HG02610 (cell line): ENCODE results near the gene FANCB.

Source experiments
- ATAC-seq: cut with Tn5 transposase; IDR thresholded peaks from one replicate; pipeline ENCODE4 v1.9.1; 2021; ENCODE audit warnings: mild to moderate bottlenecking, moderate library complexity; ENCODE audit not compliant: unreplicated experiment

FANCB gene

DNA sequence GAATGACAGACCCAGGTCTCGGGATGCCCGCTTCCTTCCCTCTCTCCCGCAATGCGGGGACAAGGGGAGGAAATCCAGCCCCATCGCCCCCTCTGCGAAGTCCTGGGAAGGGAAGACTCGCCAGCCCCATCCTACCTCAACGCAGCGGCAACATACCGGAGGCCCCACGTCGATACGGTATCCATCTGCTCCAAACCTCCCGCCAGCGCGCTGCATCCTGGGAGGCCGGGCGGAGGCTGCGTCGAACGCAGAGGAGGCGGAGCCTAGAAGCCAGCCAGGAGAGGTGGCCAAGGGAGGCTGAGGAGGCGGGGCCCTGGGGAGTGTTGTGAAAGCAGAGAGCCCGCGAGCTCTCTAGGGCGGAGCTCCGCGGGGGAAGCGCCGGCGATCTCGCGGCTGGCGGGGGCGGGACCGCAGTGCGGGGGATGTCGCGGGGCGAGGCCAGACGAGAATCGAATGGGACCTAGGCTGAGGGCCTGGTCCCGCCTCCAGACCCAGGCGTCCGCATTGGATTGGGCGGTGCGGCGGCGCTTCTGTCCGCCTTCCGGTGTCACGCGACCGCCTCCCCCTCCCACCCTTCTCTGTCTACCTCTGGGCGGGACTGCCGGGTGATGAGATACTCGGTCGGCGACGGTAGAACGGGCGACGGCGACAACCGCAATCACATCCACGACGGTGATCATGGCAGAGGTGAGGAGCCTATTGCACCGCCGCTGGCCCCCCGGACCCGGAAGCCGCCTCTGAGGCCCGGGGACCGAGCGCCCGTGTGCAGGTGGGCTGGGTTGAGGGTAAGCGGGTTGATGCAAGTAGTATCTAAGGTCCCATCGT is at the start of gene FANCB, which contains the start of gene MOSPD2:
FANCB (minus strand) TSS at position 219 of the 825 bp plus-strand sequence. CDS start 7,559 bp downstream, outside the sequence.
MOSPD2 (plus strand) TSS at position 571 of the 825 bp plus-strand sequence; CDS start at position 679, 108 bp downstream.
- ATAC-seq = peak; percentile 97

DNA sequence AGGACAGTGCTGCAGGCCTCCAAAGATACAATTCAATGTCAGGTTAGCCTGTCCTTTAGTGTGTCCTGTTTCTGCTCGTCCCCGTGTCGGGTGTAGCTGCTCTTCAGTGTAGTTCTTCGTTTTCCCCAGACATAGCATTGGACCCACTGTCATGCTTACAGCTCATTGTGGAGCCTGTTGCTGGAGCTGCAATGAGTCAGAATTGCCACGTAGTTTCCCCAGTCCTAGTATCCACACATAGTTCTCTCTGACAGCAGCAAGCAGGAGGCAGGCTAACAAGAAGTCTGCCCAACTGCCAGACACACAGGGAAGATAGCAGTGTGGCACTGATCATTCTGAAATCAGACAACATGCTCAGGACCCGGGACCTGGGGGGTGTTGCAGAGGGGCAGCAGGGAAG is 49.6 kb upstream of the FANCB start:
- ATAC-seq = no peak

DNA sequence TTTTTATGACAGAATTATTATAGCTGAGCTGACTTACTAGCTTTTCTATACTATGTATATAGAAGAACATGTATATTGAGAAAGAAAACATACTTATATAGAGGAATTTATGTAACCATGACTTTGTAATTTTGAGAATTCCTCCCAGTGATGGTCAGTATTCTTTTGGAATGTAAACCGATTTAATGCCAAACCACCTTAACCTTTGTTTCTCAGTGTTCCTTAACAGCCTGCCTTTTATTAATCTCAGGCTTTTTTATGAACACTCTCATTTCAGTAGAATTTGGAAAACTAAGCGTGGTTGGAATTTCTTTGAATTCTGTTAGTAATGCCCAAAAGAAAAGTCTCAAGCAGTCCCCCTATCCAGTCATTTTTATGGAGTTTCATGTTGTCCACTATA is 47.3 kb upstream of the FANCB start:
- no peak for ATAC-seq

DNA sequence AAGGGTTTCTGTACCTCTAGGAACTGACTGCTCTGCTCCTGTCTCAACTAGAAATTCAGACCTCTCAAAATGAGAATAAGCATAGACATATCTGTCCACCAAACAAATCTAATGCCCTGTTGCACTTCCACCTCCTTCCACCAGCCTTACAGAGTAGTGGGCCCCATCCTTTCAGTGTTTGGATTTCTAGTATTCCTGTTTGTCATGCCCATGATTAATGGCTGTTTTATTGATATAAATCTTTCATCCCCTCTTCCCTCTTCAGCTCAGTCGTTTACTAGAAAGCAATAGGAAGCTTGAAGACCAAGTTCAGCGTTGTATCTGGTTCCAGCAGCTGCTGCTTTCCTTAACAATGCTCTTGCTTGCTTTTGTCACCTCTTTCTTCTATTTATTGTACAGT is 46.5 kb upstream of the FANCB start:
- no peak for ATAC-seq

DNA sequence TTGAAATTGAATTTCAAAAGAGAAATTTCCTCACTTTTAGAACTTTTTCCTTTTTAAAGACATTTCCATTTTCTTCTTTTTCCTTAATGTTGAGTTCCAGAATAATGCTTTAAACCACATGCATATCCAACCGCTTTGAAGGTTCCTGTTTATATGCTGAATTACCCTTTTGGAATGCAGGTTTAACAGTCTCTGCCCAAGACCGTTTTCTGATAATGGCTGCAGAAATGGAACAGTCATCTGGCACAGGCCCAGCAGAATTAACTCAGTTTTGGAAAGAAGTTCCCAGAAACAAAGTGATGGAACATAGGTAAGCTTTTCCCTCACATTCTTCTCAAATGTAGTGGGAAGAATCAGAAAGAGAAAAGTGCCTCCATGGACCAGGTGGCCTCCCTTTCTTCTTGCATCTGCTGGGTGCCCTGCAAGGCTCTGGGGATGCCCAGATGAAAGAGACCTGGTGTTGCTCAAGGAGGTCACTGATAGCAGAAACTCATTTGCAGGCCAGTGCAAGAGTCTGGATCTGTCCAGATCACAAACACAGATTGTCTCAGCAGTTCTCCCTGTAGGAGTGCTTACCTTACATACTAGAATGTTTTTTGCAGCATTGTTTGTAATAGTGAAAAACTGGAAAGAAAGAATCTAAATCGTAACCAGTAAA is 43.3 kb upstream of the FANCB start:
- ATAC-seq = no peak

DNA sequence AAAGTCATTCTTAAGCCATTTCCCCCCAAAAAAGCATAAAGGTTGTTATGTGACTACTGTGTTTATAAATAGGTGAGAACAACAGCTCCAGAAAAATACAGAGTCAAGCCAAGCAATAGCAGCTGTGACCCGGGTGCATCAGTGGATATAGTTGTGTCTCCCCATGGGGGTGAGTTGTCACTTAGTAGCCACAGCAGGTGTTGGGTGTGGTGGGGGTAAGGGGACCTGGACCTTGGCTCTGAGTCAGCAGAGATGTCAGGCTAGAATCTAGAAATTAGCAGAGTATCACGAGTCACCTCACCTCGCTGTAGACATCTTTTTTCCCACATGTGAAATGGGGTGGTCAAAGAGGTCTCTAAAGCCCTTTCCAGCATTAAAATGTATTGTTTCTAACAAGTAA is 42.7 kb upstream of the FANCB start:
- ATAC-seq = no peak

DNA sequence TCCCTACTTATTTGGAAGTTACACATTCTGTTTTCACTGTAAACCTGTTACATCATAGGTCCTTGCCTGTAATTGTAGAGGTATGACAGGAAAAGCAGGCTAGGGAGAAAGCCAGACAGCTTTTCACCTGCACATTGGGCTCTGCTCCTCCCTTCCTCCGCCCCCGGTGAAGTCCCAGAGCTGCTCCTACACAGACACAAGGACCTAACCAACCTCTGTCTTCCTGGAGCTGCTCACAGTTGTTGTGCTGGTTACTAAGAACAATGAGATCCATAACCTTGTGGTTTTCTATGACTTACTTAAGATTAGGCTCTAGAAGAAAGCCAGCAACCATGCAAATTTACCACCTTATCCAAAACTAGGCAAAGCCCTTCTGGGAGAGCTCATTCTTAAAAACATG is 40.4 kb upstream of the FANCB start:
- ATAC-seq = no peak

DNA sequence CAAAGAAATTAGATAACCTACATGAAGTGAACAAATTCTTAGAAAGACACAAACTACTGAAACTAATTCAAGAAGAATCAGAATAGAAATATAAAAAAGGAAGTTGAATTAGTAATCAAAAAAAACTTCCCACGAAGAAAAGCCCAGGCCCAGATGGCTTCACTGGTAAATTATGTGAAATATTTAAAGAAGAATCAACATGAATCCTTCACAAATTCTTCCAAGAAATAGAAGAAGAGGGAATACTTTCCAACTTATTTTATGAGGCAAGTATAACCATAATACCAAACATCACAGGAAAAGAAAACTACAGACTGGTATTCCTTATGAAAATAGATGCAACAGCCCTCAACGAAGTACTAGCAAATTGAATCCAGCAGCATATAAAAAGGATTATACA is 31.0 kb upstream of the FANCB start:
- no peak for ATAC-seq

DNA sequence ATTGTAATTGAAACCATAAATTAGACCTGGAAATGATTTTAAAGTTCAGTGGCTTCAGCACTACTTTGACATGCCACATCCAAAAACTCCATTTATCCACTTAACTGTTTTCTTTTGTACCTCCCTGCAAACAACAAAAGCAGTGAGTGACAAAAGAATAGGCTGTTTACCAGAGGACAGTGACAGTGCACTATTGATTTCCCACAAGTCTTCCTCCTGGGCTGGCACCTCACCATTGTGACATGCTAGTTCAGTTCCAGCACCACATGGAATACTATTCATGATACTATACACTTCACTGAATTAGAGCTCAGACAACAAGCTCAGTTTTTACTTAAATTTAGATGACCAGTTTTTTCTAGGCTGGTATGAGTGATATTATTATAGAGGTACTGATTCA is 29.7 kb upstream of the FANCB start:
- no peak for ATAC-seq

DNA sequence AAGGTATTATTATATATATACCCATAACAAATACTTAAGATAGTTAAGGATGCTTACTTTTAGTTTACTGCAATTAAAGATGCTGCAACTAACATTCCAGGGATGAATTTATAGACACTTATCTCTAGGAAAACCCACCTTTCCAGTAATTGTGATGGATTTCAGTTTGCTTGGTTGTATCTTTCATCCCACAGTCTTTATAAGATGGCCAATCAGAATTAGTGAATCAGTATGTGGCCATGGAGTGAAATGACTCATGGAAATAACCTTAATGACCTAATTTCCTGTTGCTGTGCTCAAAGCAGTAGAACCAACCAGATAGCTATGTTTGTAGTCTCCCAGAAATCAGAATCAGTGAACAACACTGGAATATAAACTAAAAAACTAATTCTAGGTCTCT is 26.7 kb upstream of the FANCB start:
- peak; percentile 68 for ATAC-seq

DNA sequence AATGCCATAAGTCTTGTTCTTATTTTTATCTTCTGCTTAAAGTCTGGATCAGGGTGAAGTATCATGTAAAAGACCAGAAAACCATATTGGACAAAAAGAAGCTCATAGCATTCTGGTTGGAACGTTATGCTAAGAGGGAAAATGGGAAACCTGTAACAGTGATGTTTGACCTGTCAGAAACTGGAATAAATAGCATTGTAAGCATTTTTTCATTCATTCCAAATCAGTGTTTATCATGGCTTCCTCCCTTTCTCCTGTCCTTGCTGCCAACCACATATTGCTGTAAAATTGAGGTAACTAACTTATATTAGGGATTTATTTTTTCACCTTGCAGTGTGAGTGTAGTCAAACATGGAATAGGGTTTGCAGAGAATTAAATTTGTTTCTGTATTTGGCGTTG is 24.2 kb upstream of the FANCB start:
- ATAC-seq = no peak

DNA sequence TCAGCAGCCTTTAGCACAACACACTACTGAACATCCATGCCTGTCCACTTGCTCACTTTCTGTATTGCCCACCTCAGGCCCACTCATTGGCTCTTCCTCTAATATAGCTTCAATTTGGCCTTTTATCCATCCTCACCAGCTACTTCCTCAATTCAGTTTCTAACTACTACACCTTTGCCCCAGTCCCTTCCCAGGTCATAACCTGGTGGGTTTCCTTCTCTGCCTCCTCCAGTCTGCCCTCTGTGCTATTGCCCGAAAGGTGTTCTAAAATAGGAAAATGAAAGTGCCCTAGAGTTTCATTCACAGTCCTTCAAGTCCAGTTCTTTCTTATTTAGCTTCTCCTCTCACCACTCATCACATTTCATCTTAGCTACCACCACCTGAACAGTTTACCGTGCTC is 23.4 kb upstream of the FANCB start:
- no peak for ATAC-seq

DNA sequence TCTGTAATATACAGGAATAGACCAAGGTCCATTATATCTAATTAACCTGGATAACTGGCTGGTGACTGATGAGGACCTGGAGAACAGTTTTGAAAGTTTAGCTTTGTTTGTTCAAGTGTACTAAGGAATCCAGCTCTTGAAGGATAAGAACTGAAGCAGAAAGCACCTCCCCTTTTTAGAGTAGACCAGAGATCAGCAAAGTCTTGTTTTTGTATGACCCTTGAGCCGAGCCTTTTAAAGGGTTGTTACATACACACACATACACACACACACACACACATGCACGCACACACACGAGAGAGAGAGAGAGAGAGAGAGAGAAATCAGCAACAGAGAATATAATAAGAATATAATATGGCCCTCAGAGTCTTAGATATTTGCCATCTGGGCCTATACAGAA is 13.4 kb upstream of the FANCB start:
- no peak for ATAC-seq

DNA sequence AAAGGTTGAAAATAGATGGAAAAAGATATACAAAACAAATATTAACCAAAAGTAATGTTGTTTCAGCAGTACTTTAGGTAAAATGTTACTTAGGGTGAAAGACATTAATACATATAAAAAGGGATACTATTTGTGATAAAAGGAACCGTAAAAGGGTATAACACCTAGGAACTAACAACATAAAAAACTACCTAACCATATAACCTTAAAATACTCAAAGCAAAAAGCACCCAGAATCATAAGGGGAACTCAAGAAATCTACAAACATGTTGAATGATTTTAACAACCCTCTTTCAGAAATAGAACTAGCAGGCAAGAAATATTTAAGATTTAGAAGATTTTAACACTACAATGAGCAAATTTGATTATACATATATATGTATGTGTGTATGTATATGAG is 11.8 kb upstream of the FANCB start:
- ATAC-seq = peak; percentile 58

DNA sequence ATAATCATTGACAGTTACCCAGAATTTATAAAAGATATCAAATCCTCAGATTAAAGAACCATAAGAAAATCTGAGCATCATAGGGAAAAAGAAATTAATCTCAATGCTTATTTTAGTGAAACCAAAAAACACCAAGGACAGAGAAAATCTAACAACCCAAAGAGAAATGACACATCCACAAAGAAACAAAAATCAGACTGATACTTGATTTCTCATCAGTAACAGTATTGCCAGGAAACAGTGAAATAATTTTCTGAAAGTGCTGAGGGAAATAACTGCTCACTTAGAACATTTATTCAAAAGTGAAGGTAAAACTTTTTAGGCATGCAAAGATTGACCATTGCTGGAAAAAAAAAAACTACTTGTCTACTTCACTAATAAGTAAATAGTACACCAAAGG is 11.0 kb upstream of the FANCB start:
- no peak for ATAC-seq

DNA sequence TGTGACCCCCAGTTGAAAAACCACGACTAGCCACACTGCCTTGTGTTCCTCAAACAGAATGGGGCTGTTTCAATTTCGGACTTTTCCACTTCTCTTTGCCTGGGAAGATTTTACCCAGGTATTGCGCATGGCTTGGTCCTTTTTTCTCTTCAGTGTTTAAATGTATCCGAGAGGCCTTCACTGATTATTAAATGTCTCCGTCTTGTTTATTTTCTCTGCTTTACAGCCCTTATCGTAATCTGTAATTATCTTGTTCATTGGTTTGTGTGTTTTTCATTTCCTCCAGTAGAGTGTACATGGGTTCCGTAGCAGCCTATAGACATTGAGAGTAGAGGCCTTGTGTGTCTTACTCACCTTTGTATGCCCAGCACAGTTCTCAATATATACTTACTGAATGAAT is 2.8 kb upstream of the FANCB start:
- ATAC-seq = no peak

DNA sequence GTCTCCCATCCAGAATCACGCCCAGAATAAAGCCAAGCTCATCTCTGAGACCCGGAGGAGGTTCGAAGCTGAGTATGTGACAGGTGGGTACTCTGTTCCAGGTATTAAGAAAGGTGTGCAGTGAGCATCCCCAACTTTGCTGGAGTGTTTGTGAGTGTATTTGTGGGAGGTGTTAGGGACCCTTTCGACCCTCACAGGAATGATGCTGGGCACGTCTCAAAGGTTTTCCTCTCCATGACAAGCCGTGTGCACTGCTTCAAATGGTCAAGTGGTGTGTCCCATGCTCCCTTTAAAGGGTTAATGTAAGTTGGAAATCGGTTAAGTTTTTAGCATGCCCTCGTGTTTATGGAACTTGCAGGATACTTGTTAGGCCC is 794 bp upstream of the FANCB start:
- no peak for ATAC-seq

DNA sequence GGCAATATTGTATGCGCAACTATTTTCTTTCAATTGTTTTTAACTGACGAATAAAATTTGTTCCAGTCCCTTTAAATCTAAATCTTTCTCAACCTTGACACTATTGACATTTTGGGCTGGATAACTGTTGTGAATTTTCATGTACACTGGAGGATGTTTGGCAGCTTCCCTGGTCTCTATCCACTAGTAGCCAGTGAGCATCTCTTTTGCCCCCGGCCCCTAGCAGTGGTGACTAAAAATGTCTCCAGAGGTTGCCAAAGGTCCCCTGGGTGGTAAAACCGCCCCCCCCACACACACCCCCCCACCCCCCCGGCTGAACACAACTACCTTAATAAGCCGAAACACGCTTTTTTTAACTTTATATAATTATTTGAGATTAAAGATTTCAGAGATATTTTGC is 514 bp downstream of the FANCB start:
- no peak for ATAC-seq

DNA sequence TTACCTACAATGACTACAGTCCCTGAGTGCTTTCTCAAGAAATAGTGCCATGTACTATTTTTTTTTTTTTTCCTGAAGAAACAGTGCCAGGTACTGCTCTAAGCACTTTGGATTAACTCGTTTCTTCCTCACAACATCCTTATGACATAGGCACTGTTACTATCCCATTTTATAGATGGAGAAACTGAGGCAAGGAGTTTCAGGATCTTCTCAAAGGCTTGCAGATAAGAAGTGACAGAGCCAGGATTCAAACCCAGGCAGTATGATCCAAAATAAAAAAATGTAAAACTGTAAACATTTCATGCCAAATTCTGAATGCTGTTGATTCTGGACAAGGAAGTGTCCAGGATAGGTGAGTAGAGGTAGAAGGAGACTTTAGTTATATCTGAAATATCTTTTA is 1.1 kb downstream of the FANCB start:
- no peak for ATAC-seq

DNA sequence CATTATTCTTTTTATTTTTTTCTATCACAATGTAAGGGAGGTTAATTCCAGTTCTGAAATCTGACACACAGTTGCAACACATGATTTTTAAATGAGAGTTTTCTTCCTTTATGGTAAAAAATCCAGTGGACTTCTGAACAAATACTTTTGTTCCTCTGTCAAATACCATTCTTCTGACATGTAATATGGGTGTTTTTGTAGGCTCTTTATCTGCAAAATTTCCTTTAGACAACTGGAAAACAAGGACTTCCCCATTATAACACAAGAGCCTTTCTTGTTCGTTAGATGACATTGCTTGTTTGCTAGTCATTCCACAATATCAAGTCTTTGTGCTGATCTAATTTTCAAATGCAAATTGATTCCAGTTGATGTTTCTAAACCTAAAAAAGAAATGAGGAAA is 7.7 kb downstream of the FANCB start:
- ATAC-seq = no peak

DNA sequence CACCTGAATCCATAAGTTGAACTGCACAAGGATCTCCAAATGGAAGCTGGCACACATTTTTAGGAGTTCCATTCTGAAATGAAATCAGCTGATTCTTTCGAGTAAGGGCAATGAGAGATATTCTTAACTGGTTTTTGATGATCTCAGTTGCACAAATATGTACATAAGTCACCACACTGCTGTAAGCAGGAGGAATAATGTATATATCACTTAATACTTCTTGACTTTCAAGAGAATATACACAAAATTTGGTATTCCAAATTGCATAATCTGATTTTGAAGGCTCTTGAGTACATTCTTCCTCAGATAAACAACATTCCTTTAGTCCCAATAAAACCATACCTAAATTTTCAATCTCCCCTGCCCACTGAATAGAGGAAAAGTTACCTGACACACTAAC is 8.2 kb downstream of the FANCB start:
- no peak for ATAC-seq

DNA sequence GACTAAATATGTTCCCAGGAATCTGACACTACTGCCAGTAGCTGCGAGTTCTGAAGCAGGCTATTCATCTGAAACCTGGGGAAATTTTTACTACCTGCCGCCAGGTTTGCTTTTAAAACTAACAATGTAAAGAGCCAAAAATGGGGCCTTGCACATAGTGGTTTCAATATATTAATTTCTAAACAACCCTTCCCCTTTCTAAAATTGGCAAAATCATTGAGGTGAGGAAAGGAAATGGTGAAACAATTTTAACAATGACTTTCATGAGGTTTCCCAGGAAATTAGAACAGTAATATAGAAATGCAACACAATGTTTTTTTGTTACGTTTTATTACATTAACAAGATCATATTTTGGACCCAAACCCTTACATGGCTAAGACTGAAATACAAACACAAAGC is 21.3 kb downstream of the FANCB start:
- no peak for ATAC-seq

DNA sequence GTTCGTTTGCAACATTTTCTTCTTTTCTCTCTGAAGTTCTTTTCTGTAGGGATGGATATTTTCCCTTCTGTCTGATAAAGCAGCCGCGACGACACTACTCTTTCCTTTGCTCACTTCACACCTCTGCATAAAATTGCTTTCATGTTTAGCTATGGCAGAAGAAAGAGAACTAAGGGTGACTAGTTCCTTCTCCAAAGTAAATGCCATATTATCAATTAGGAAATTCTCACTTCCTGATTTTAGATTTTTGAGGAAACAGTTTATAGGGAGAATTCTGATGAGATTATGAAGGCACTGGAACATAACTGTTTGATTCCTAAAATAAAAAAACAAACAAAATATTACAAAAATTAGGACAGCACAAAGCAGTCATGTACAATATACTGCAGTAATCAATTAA is 29.2 kb downstream of the FANCB start:
- ATAC-seq = no peak
